ENCODE measurements around the gene PRKAG2. TPM values are rescaled to one million over a fixed set of nuclear protein-coding genes. Genes with fewer than 3 reads are reported as not detected.

The PRKAG2 gene
- total and polyA plus RNA-seq, 2 experiments from 2014 or later = 9.1 to 14.9 TPM

GRCh38 chr7:151838072-151838471 is 38.8 kb downstream of the PRKAG2 start:
- ATAC-seq = no peak
- no peak overlapping the region for H3K27ac Mint-ChIP-seq
- H4K20me1 ChIP-seq (replicated peaks; ENCODE audit: insufficient read depth) = no peaks in the 10 kb centered on the region

More at GRCh38 chr7:151838072-151838471, 38.8 kb downstream of the PRKAG2 start:
- Histone ChIP-seq H3K4me2 (no peak overlapping the region), H2AFZ (peak overlapping the region; percentile 86), H3K9me2 (ENCODE audit: insufficient read depth) (0 out of 2 replicates have a peak, but pooled peaks cover 2% of the 10 kb centered on the region), H3K79me2 (replicated peaks; ENCODE audit: insufficient read depth) (no peaks in the 10 kb centered on the region), H3K4me1 (ENCODE audit: insufficient read depth) (no peaks in the 10 kb centered on the region; the same call in 1 of the 2 replicates), H3F3A (replicated peaks; ENCODE audit: low read depth) (no peaks in the 10 kb centered on the region), H3K4me3 (no peak overlapping the region), H3K27ac (ENCODE audit: low read depth) (no peak overlapping the region), H3K36me3 (ENCODE audit: insufficient read depth) (no peaks in the 10 kb centered on the region), H3K27me3 (ENCODE audit: insufficient read depth) (no peaks in the 10 kb centered on the region)
- Mint-ChIP-seq H3K4me1 (peaks cover 23% of the 10 kb centered on the region), H3K9me3 (no peaks in the 10 kb centered on the region), H3K4me3 (no peak overlapping the region), H3K27me3 (ENCODE audit: insufficient read depth, low read depth, poor library complexity) (peaks cover 6% of the 10 kb centered on the region), H3K36me3 (ENCODE audit: low read depth) (no peaks in the 10 kb centered on the region)
- no peak for DNase-seq (ENCODE audit: low spot score)
- TF ChIP-seq ZNF114 (CRISPR knock-in tag; IDR thresholded peaks at IDR 0.05) = no peak
- TF ChIP-seq STAT1 (IDR thresholded peaks at IDR 0.05; ENCODE audit: unreplicated experiment) = no peak
- TF ChIP-seq JUNB (IDR thresholded peaks at IDR 0.05; ENCODE audit: unreplicated experiment) = no peak
- TF ChIP-seq POLR2AphosphoS5 (IDR thresholded peaks at IDR 0.05; ENCODE audit: low read depth) = no peak
- TF ChIP-seq EZH2 (IDR thresholded peaks at IDR 0.05; ENCODE audit: low read depth, unreplicated experiment) = no peak
- TF ChIP-seq REST (IDR thresholded peaks at IDR 0.05; ENCODE audit: unreplicated experiment) = no peak
- TF ChIP-seq ETS1 (IDR thresholded peaks at IDR 0.05) = no peak
- no peak for TF ChIP-seq NANOG (IDR thresholded peaks at IDR 0.05; ENCODE audit: borderline replicate concordance)
- TF ChIP-seq ZNF331 (CRISPR knock-in tag; IDR thresholded peaks at IDR 0.05; ENCODE audit: low read depth) = no peak
- TF ChIP-seq CREB1 (CRISPR knock-in tag; IDR thresholded peaks at IDR 0.05; ENCODE audit: low read depth) = no peak
- no peak for TF ChIP-seq EZH2phosphoT487 (IDR thresholded peaks at IDR 0.05; ENCODE audit: unreplicated experiment)
- no peak for TF ChIP-seq CTCF (conservative IDR thresholded peaks at IDR 0.05; ENCODE audit: low read depth in 2 of 2)
